Neutrophil (primary cell): Measurements from ENCODE around the gene CCDC110.

Experiments
- H3K27ac ChIP-seq: fragments of 200-600 bp; sonication (generic); 2 replicates; pipeline ENCODE4 v1.5.1; 2016; ENCODE audit warnings: mild to moderate bottlenecking, moderate library complexity
- H3K27me3 ChIP-seq: fragments of 200-600 bp; sonication (generic); 2 replicates; pipeline ENCODE4 v1.6.0; 2016; ENCODE audit warnings: mild to moderate bottlenecking
- H3K36me3 ChIP-seq: fragments of 200-600 bp; sonication (generic); 2 replicates; pipeline ENCODE4 v1.5.1; 2017
- H3K4me1 ChIP-seq, 2 experiments: fragments of 200-600 bp in 1 of 2; sonication (generic) in 1 of 2; 1 replicate in 1 of 2; 2 replicates in 1 of 2; pipeline versions ENCODE4 v1.5.1 to v1.6.1; 2013 to 2016; ENCODE audit warnings: low read depth in 1 of 2, low read length in 1 of 2, mild to moderate bottlenecking in 1 of 2, moderate library complexity in 1 of 2; ENCODE audit not compliant: control insufficient read depth in 1 of 2, insufficient read depth in 1 of 2
- H3K4me3 ChIP-seq, 2 experiments: fragments of 200-600 bp in 1 of 2; sonication (generic) in 1 of 2; 1 replicate in 1 of 2; 2 replicates in 1 of 2; pipeline ENCODE4 v1.5.1; 2013 to 2016; ENCODE audit warnings: low read depth in 1 of 2, low read length in 1 of 2, mild to moderate bottlenecking in 1 of 2, moderate library complexity in 1 of 2
- H3K9me3 ChIP-seq: fragments of 200-600 bp; sonication (generic); 2 replicates; pipeline ENCODE4 v1.5.1; 2016
- CTCF ChIP-seq: fragments of 200-600 bp; sonication (generic); IDR thresholded peaks from 2 replicates; pipeline ENCODE4 v1.5.1; 2016; ENCODE audit warnings: antibody characterized with exemption

The CCDC110 gene

DNA sequence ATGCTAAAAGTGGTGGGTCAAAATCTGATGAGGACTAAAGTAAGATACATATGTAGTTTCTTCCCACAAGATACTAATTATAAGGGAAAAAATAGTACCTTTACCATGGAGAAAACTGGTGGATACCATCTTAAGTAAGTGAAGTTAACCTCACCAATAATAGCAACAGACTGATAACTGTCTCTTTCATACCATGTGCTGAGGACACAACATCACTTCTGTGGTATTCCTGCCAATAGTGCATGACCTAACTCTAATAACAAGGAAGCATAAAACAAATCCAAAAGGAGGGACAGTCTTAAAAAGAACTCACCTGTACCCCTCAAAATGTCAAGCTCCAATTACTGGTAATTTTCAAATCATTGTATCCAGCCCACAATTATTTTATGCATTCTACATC lies 54.6 kb downstream of the CCDC110 start:
- Histone ChIP-seq H3K9me3 (no peaks in the 10 kb centered on the region), H3K4me3 (no peak overlapping the region), H3K36me3 (peaks cover 47% of the 10 kb centered on the region), H3K27me3 (no peaks in the 10 kb centered on the region), H3K4me1 (no peaks in the 10 kb centered on the region), H3K27ac (no peak overlapping the region)
- TF ChIP-seq CTCF, result no peak

GRCh38 chr4:185412412-185412811 lies 59.1 kb downstream of the CCDC110 start:
- no peak overlapping the region for H3K4me3 ChIP-seq
- H3K27ac ChIP-seq, result no peak overlapping the region
- H3K36me3 ChIP-seq, result peaks cover 27% of the 10 kb centered on the region
- TF ChIP-seq CTCF, result no peak
- H3K27me3 ChIP-seq, result no peaks in the 10 kb centered on the region
- H3K9me3 ChIP-seq, result no peaks in the 10 kb centered on the region
- no peaks in the 10 kb centered on the region for H3K4me1 ChIP-seq

DNA sequence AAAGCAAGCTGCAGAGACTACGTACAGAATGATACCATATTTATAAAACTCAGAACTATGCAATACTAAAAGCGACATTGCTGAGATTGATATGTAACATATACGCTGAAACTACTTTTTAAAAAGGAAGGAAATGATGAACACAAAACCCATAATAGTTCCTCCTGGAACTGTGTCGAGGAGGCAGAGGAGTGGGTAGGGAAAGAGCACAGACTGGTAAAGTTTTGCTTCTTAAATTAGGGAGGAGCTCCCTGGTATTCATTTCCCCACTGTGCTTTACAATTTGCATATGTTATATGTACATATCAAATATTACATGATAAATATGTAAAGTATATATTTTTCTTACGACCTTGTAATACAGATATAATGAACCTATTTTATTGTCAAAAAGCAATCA lies 59.7 kb downstream of the CCDC110 start:
- Histone ChIP-seq H3K27me3 (no peaks in the 10 kb centered on the region), H3K36me3 (peaks cover 21% of the 10 kb centered on the region), H3K4me1 (no peaks in the 10 kb centered on the region), H3K4me3 (no peak overlapping the region), H3K27ac (no peak overlapping the region), H3K9me3 (no peaks in the 10 kb centered on the region)
- no peak for TF ChIP-seq CTCF

DNA sequence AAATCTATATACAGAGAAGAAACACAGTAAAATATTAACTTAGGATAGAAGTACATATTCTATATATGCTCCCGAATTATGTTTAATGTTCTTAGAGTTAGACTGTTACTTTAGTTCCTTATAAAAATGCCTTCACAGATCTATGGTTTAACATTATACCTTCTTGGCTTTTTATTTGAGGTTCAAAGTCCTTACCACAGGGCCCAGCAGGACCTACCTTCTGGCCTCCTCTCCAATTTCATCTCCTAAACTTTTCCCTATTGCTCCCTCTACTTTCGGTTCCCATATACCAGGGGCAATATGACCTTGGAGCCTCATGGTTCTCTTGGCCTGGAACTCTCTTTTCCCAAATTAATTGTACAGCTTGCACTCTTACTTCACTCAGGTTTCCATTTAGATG lies 63.1 kb downstream of the CCDC110 start:
- H3K36me3 ChIP-seq, result peaks cover 25% of the 10 kb centered on the region

DNA sequence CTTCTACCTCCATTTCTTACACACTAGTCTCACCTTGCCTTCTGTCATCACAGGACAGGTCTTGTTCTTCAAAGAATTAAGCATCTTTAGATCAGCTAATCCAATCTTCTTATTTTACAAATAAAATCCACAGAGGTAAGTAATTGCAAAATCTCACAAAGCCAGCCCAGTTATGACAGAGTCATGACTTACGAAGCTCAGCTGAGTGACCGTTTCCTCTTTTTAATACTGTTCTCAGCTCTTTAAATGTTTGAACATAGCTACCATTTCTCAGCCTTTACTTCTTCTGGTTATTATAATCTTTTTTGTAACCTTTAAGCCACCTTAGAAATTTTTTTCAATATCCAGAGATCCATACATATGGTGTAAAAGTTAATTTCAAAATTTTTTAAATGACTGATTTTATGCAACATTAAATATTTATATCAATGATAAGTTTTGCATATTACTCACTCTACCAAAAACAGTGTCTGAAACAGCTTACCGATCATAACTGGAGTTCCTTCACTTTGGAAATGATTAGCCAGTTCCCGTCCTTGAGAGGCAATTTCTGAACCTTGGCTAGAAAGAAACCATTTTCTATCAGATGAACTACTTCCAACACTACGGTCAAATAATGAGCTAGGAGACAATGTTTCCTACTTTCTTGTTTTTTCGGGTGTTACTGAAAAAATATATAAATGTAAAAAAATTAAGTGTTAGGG lies 66.1 kb downstream of the CCDC110 start:
- TF ChIP-seq CTCF, result no peak
- no peak overlapping the region for H3K27ac ChIP-seq
- peaks cover 37% of the 10 kb centered on the region for H3K36me3 ChIP-seq
- H3K4me1 ChIP-seq, result no peaks in the 10 kb centered on the region
- no peaks in the 10 kb centered on the region for H3K27me3 ChIP-seq
- H3K4me3 ChIP-seq, result no peak overlapping the region
- no peaks in the 10 kb centered on the region for H3K9me3 ChIP-seq

More for the DNA sequence above, 63.1 kb downstream of the CCDC110 start:
- no peaks in the 10 kb centered on the region for H3K27me3 ChIP-seq
- no peaks in the 10 kb centered on the region for H3K9me3 ChIP-seq
- no peaks in the 10 kb centered on the region for H3K4me1 ChIP-seq
- TF ChIP-seq CTCF, result no peak
- H3K27ac ChIP-seq, result no peak overlapping the region
- no peak overlapping the region for H3K4me3 ChIP-seq
